NB4 (cell line): ENCODE measurements around the gene LIPG.
"Not testable (repeated sequence)": the region's sequence is repeated elsewhere in the genome, so short reads cannot be mapped to it uniquely, and the experiment has no call there.

Experiments
- DNase-seq: peaks from one replicate; pipeline ENCODE4 v3.0.0; 2010; ENCODE audit warnings: low read depth
- H3K4me3 ChIP-seq: one replicate; pipeline ENCODE4 v1.5.1; 2011; ENCODE audit warnings: mild to moderate bottlenecking, low read depth, low read length, moderate library complexity
- MYC ChIP-seq: IDR thresholded peaks from 2 replicates; pipeline ENCODE4 v1.6.1; 2011; ENCODE audit warnings: low read depth, low read length
- POLR2A ChIP-seq: IDR thresholded peaks from 2 replicates; pipeline ENCODE4 v1.6.1; 2011; ENCODE audit warnings: mild to moderate bottlenecking; ENCODE audit not compliant: insufficient read length; ENCODE audit errors: extremely low read depth
- TF ChIP-seq, protein P1 (sequence below): IDR thresholded peaks from 2 replicates; pipeline ENCODE4 v1.6.1; 2011; ENCODE audit warnings: low read depth, low read length
- TF ChIP-seq, protein P2 (sequence below): IDR thresholded peaks from one replicate; pipeline ENCODE4 v1.5.1; 2012; ENCODE audit warnings: low read depth, low read length

The LIPG gene

DNA sequence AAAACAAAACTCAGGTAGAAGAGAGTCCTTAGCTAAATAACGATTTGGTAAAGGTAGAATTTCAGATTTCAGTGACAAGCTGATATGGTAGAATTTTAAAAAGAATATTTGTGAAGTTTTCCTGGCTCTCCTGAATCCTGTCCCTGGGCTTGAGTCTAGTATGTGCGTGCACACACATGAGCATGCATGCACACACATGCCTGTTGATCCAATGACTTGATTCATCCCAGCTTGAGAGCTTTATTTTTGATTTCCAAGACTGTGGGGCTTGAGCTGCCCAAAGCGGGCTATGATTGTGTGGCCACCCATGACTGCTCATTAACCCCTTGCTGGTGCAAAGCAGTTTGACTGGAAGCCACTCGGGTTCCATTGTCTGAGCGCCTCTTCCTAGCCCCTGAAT lies 9.0 kb downstream of the LIPG start:
- no peak for DNase-seq
- H3K4me3 ChIP-seq, result no peak overlapping the region
- TF ChIP-seq MYC (no peak), POLR2A (no peak)
- TF ChIP-seq, protein P1, sequence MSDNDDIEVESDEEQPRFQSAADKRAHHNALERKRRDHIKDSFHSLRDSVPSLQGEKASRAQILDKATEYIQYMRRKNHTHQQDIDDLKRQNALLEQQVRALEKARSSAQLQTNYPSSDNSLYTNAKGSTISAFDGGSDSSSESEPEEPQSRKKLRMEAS, result no peak
- TF ChIP-seq, protein P2, sequence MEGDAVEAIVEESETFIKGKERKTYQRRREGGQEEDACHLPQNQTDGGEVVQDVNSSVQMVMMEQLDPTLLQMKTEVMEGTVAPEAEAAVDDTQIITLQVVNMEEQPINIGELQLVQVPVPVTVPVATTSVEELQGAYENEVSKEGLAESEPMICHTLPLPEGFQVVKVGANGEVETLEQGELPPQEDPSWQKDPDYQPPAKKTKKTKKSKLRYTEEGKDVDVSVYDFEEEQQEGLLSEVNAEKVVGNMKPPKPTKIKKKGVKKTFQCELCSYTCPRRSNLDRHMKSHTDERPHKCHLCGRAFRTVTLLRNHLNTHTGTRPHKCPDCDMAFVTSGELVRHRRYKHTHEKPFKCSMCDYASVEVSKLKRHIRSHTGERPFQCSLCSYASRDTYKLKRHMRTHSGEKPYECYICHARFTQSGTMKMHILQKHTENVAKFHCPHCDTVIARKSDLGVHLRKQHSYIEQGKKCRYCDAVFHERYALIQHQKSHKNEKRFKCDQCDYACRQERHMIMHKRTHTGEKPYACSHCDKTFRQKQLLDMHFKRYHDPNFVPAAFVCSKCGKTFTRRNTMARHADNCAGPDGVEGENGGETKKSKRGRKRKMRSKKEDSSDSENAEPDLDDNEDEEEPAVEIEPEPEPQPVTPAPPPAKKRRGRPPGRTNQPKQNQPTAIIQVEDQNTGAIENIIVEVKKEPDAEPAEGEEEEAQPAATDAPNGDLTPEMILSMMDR, result no peak

DNA sequence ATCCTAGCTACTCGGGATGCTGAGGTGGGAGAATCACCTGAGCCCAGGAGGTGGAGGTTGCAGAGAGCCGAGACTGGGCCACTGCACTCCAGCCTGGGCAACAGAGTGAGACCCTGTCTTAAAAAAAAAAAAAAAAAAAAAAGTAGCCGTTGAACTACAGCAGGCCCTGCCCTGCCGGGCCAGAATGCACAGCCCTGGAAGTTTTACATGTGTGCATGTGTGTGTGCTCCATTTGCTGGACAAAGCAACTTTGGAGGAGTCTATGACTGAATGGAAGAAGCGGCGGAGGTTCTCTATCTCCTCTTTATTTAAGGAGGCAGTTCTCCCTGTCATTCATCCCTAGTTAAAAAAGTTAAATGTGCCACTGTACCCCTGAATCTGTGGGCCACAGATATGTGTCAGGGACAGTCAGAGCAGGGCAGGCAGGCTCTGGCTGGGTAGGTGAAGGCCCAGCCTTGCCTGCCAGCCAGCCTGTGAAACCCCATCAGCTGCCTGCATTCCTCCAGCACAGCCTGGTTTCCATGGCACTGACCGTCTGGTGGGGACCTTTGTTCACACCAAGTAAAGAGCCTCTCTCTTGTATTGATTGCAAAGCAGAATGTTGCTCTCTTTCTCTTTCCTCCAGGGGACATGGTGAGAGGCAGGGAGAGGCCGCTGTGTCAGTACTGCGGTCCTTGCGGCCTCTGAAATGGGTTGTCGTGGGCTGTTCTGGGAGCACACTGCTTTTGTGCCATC lies 10.9 kb downstream of the LIPG start:
- no peak for DNase-seq
- TF ChIP-seq, protein P1, result no peak
- TF ChIP-seq MYC (no peak), POLR2A (no peak)
- TF ChIP-seq, protein P2, result no peak

DNA sequence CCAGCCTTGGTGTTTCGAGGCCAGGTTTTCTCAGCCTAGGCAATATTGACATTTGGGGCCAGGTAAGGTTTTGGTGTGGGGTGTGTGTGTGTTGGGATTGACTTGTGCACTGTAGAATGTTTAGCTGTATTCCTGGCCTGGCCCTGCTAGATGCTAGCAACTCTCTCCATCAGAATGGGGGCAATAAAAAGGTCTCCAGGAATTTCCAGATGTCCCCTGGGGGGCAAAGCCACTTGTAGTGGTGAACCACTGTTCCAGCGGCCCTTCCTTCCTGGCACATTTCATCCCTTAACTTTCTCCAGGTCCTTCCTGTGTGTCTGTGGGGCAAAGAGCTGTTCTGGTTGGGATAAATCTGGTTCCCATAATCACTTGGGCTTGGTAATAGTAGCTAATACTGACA lies 12.0 kb downstream of the LIPG start:
- no peak for DNase-seq
- no peak for TF ChIP-seq MYC
- TF ChIP-seq, protein P2, result no peak
- TF ChIP-seq, protein P1, result no peak
- no peak for TF ChIP-seq POLR2A
- H3K4me3 ChIP-seq, result no peak overlapping the region

More for the DNA sequence above, 10.9 kb downstream of the LIPG start:
- no peak overlapping the region for H3K4me3 ChIP-seq

DNA sequence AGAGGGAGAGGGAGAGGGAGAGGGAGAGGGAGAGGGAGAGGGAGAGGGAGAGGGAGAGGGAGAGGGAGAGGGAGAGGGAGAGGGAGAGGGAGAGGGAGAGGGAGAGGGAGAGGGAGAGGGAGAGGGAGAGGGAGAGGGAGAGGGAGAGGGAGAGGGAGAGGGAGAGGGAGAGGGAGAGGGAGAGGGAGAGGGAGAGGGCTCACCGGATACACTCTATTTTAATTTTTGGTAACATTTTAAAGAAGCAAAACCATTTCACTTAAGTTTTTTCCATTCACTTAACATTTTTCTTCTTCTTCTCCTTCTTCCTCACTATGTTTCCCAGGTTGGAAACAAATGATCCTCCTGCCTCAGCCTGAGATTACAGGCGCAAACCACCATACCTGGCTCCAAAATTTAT lies 17.2 kb downstream of the LIPG start:
- not testable (repeated sequence) for DNase-seq, H3K4me3 ChIP-seq

DNA sequence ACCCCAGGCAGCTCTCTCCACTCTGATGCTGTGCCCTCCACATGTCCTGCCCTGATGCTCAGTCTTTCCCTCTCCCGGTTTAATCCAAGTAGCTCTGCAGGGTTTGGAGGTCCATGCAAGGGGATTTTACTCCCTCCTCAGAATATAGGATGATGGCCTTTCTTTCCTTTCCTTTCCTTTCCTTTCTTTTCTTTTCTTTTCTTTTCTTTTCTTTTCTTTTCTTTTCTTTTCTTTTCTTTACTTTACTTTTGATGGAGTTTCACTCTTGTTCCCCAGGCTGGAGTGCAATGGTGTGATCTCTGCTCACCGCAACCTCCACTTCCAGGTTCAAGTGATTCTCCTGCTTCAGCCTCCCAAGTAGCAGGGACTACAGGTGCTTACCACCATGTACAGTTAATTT lies 17.7 kb downstream of the LIPG start:
- DNase-seq, H3K4me3 ChIP-seq: not testable (repeated sequence)

DNA sequence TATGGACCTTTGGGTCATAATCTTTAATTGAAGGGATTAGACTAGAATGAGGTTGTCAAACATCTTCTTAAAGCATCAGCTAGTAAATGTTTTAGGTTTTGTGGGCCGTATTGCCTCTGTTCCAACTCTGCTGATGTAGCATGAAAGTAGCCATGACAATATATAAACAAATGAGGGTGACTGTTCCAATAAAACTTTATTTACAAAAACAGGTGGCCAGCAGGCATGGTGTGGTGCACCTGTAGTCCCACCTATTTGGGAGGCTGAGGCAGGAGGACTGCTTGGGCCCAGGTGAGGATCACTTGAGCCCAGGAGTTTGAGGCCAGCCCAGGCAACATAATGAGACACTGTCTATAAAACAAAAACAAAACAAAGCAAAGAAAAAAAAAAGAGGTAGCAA lies 18.4 kb downstream of the LIPG start:
- no peak for DNase-seq
- TF ChIP-seq MYC (no peak), POLR2A (no peak)
- TF ChIP-seq, protein P2, result no peak
- TF ChIP-seq, protein P1, result no peak
- H3K4me3 ChIP-seq, result no peak overlapping the region

DNA sequence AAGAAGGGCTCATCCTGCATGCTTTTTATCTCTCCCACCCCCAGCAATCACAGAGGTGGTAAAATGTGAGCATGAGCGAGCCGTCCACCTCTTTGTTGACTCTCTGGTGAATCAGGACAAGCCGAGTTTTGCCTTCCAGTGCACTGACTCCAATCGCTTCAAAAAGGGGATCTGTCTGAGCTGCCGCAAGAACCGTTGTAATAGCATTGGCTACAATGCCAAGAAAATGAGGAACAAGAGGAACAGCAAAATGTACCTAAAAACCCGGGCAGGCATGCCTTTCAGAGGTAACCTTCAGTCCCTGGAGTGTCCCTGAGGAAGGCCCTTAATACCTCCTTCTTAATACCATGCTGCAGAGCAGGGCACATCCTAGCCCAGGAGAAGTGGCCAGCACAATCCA lies 19.5 kb downstream of the LIPG start:
- H3K4me3 ChIP-seq, result no peak overlapping the region
- peak; percentile 45 for DNase-seq
- TF ChIP-seq POLR2A (no peak), MYC (no peak)
- TF ChIP-seq, protein P2, result no peak
- TF ChIP-seq, protein P1, result no peak
